22Rv1 (cell line): ENCODE results near the gene SNX8.
A peak's percentile ranks its signal among the peaks of the same experiment; 100 is the strongest.

Experiments used
- H3K27ac ChIP-seq: fragments of 450-650 bp; 2 replicates; pipeline ENCODE4 v1.5.1; 2017
- CTCF ChIP-seq: fragments of 450-650 bp; IDR thresholded peaks from 2 replicates; pipeline ENCODE4 v1.5.1; 2017; ENCODE audit warnings: mild to moderate bottlenecking
- ZFX ChIP-seq: fragments of 450-650 bp; IDR thresholded peaks from 2 replicates; pipeline ENCODE4 v1.6.1; 2017; ENCODE audit warnings: antibody characterized with exemption, borderline replicate concordance

The SNX8 gene

GRCh38 chr7:2209146-2209960, 104.9 kb downstream of the SNX8 start:
- no peak overlapping the region for H3K27ac ChIP-seq
- TF ChIP-seq ZFX (no peak), CTCF (peak; percentile 80)

DNA sequence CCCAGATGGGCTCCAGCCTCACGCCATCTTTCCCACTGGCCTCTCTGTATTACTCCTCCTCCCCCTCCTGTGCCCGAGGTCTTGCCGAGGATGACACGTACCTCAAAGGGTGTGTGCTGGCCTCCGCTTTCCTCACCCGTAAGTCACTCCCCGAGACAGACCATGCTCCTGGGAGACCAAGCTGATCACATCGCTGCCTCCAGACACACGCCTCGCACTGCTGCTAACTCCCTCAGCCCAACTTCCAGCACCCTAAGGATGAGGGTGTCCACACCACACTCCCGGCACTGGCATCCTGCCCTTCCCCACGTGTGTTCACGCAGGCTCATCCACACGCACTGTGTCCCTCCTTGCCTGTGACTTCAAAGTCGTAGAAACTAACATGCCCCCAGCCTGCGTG, 105.5 kb downstream of the SNX8 start:
- TF ChIP-seq ZFX (no peak), CTCF (no peak)
- no peak overlapping the region for H3K27ac ChIP-seq

DNA sequence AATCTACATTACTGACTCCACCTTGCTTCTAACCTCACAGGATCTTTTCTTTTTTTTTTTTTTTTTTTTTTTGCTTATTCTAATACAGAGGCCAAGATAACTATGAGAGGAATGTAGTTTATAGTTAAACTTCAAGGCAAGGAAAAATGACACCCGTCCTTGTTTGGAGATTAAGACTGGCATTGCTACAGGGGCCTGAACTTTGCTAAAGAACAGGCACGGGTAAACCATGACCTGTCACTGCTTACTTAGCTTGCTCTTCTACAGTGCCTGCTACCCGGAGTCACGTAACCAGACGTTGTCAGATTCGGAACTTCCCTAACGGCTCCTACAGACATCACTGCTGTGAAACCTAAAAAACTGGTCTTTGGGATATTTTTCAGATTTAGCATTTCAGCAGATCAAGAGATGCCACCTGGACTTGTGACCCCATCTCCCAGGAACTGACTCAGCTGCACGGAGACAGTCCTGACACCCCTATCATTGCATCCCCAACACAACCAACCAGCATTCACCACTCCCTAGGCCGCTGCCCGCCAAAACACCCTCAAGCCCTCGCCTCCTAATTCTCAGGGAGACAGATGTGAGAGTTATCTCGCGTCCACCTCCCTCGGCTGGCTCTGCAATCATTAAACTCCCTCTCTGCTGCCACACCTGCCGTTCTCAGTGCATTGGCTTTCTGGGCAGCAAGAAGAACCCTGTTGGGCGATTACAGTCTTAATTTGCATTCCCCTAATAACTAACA, 109.0 kb downstream of the SNX8 start:
- TF ChIP-seq ZFX (no peak), CTCF (no peak)
- no peak overlapping the region for H3K27ac ChIP-seq

GRCh38 chr7:2204446-2204845, 109.8 kb downstream of the SNX8 start:
- no peak overlapping the region for H3K27ac ChIP-seq
- TF ChIP-seq CTCF (no peak), ZFX (no peak)

DNA sequence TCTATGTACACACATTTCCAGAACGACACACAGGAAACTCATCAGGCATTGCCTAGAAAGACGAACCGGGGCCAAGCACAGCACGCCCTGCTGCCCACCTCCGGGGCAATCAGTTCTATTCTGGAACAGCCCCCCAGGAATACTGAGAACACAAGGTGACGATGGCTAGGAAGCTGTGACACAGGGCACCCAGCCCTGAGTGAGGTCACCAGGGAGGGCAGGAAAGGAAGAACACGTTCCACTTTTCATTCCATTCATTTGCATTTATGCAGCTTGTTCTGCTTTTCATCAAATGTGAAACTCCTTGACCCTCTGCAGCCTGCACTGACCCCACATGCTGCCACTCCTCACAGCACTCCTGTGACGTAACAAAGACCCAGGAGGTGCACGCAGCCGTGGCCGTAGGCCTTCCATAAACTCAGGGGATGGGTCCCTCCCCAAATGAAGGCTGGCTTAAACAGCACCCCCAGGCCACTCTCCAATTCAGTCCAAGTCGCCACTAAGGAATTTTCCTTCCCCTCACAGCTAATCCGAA, 110.4 kb downstream of the SNX8 start:
- no peak overlapping the region for H3K27ac ChIP-seq
- no peak for TF ChIP-seq ZFX
- no peak for TF ChIP-seq CTCF

DNA sequence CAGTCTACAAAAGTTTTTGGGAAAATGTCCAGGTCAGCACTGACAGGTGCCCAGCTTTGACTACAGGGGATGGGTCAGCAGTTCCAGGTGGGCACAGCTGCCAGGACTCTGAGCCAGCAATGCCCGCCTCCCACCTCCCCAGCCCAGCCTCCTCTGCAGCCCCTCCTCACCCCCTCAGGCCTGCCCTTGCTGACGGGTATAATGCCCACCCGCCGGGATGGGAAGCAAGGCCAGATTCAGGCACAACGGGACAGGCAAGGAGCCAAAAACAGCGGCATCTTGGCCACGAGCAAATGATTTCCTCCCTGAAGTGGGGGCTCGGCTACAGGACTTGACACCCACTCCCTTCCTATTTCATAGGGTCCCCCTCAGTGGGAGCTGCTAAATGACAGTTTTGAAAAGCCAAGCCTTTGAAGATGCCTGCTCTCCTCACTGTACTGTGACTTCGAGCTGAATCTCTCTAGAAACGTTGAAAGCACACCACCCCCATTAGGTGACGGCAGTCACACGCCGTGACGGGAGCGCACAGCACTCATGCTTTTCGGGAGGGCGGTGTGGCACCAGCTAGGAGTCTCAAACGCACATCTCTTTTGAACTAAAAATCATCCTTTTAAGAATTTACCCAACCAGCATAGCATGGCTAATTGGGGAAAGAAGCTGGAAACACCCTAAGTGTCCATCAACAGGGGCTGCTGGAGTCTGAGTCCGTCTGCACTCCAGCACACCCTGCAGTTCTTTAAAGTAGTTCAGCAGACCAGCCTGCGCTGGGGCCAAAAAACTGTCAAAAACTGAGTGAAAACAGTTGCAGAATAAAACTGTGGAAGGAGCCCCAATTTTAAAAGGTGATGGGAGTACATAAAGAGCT, 111.1 kb downstream of the SNX8 start:
- TF ChIP-seq ZFX (no peak), CTCF (no peak)
- no peak overlapping the region for H3K27ac ChIP-seq
